WTC11 (cell line): ENCODE measurements around the gene NCAPH2. TPM values are rescaled to one million over a fixed set of nuclear protein-coding genes. Genes with fewer than 3 reads are reported as not detected.

Source experiments
- ATAC-seq: fragments of 200-7000 bp; cut with Tn5 transposase; 2 replicates; pipeline ENCODE4 v1.10.0; 2021; ENCODE audit warnings: mild to moderate bottlenecking, moderate library complexity
- CTCF ChIA-PET: fragments of 300-600 bp; sonication (Branson Sonifier 250); formaldehyde crosslinking; loops from one replicate; lab custom pipeline; 2021; ENCODE audit warnings: antibody characterized with exemption; lab: Charles Lee
- POLR2A ChIA-PET: fragments of 350-600 bp; sonication (Branson Sonifier 250); formaldehyde crosslinking; loops from one replicate; lab custom pipeline; 2021; ENCODE audit warnings: antibody characterized with exemption; lab: Charles Lee
- DNase-seq: peaks from one replicate; pipeline ENCODE4 v3.0.0; 2021; ENCODE audit warnings: low spot score
- H3K27ac Mint-ChIP-seq: 2 replicates; pipeline ENCODE4 v1.8.0; 2021; ENCODE audit warnings: mixed read lengths
- H3K27me3 Mint-ChIP-seq: 2 replicates; pipeline ENCODE4 v1.8.0; 2021; ENCODE audit warnings: low read depth, mild to moderate bottlenecking, moderate library complexity, mixed read lengths
- H3K36me3 Mint-ChIP-seq: 2 replicates; pipeline ENCODE4 v1.8.0; 2021; ENCODE audit warnings: mixed read lengths
- H3K4me1 Mint-ChIP-seq: 2 replicates; pipeline ENCODE4 v1.8.0; 2022; ENCODE audit warnings: mixed read lengths
- H3K4me3 Mint-ChIP-seq: 2 replicates; pipeline ENCODE4 v1.8.0; 2021; ENCODE audit warnings: mild to moderate bottlenecking, moderate library complexity, mixed read lengths
- H3K9me3 Mint-ChIP-seq: 2 replicates; pipeline ENCODE4 v1.8.0; 2021; ENCODE audit warnings: mixed read lengths
- ATF1 ChIP-seq: sonication (generic); formaldehyde crosslinking; IDR thresholded peaks from 2 replicates; pipeline ENCODE4 v1.8.1; 2023; ENCODE audit warnings: mild to moderate bottlenecking, moderate library complexity, missing genetic modification reagents
- CBFB ChIP-seq: sonication (generic); formaldehyde crosslinking; IDR thresholded peaks from 2 replicates; pipeline ENCODE4 v1.8.1; 2022; ENCODE audit warnings: mild to moderate bottlenecking, low read depth, missing genetic modification reagents
- CREB1 ChIP-seq: sonication (generic); formaldehyde crosslinking; IDR thresholded peaks from 2 replicates; pipeline ENCODE4 v1.8.0; 2023; ENCODE audit warnings: mild to moderate bottlenecking, missing genetic modification reagents
- CREM ChIP-seq: sonication (generic); formaldehyde crosslinking; IDR thresholded peaks from 2 replicates; pipeline ENCODE4 v1.8.1; 2022; ENCODE audit warnings: mild to moderate bottlenecking, missing genetic modification reagents, moderate library complexity
- ESRRA ChIP-seq: sonication (generic); formaldehyde crosslinking; IDR thresholded peaks from 2 replicates; pipeline ENCODE4 v1.8.1; 2022; ENCODE audit warnings: mild to moderate bottlenecking, missing genetic modification reagents, borderline replicate concordance
- ETV6 ChIP-seq: sonication (generic); formaldehyde crosslinking; IDR thresholded peaks from 2 replicates; pipeline ENCODE4 v1.8.1; 2022; ENCODE audit warnings: mild to moderate bottlenecking, missing genetic modification reagents
- GABPB1 ChIP-seq: sonication (generic); formaldehyde crosslinking; IDR thresholded peaks from 2 replicates; pipeline ENCODE4 v1.8.1; 2023; ENCODE audit warnings: mild to moderate bottlenecking, missing genetic modification reagents
- GTF2I ChIP-seq: fragments of 250-450 bp; sonication (Bioruptor Pico); conservative IDR thresholded peaks from 2 replicates; pipeline ENCODE4 v1.4.0; 2021; ENCODE audit warnings: mild to moderate bottlenecking
- HMGA2 ChIP-seq: fragments of 250-450 bp; sonication (Bioruptor Pico); IDR thresholded peaks from 2 replicates; pipeline ENCODE4 v1.4.0; 2021; ENCODE audit warnings: mild to moderate bottlenecking, moderate library complexity
- IRF2 ChIP-seq: sonication (generic); formaldehyde crosslinking; IDR thresholded peaks from 2 replicates; pipeline ENCODE4 v1.8.0; 2022; ENCODE audit warnings: low read depth, missing genetic modification reagents, borderline replicate concordance
- JUN ChIP-seq: sonication (generic); formaldehyde crosslinking; IDR thresholded peaks from 2 replicates; pipeline ENCODE4 v1.8.0; 2023; ENCODE audit warnings: mild to moderate bottlenecking, missing genetic modification reagents
- NFATC4 ChIP-seq: fragments of 250-450 bp; sonication (Bioruptor Pico); IDR thresholded peaks from 2 replicates; pipeline ENCODE4 v1.9.0; 2021; ENCODE audit warnings: mild to moderate bottlenecking
- NFYB ChIP-seq: sonication (generic); formaldehyde crosslinking; conservative IDR thresholded peaks from 2 replicates; pipeline ENCODE4 v1.8.0; 2022; ENCODE audit warnings: low read depth, missing genetic modification reagents
- OVOL2 ChIP-seq: fragments of 250-450 bp; sonication (Bioruptor Pico); IDR thresholded peaks from 2 replicates; pipeline ENCODE4 v1.9.0; 2021; ENCODE audit warnings: mild to moderate bottlenecking, borderline replicate concordance
- PRRX2 ChIP-seq: fragments of 250-450 bp; sonication (Bioruptor Pico); IDR thresholded peaks from 2 replicates; pipeline ENCODE4 v1.8.0; 2021; ENCODE audit warnings: mild to moderate bottlenecking
- RORB ChIP-seq: fragments of 250-450 bp; sonication (Bioruptor Pico); IDR thresholded peaks from 2 replicates; pipeline ENCODE4 v1.9.0; 2021; ENCODE audit warnings: mild to moderate bottlenecking
- SMAD3 ChIP-seq: sonication (generic); formaldehyde crosslinking; IDR thresholded peaks from 2 replicates; pipeline ENCODE4 v1.8.0; 2022; ENCODE audit warnings: missing genetic modification reagents, mild to moderate bottlenecking, borderline replicate concordance
- ZNF138 ChIP-seq: sonication (generic); formaldehyde crosslinking; conservative IDR thresholded peaks from 2 replicates; pipeline ENCODE4 v1.8.1; 2022; ENCODE audit warnings: mild to moderate bottlenecking, moderate library complexity, missing genetic modification reagents
- ZNF232 ChIP-seq: sonication (generic); formaldehyde crosslinking; IDR thresholded peaks from 2 replicates; pipeline ENCODE4 v1.8.0; 2022; ENCODE audit warnings: mild to moderate bottlenecking, missing genetic modification reagents
- ZNF317 ChIP-seq: sonication (generic); formaldehyde crosslinking; IDR thresholded peaks from 2 replicates; pipeline ENCODE4 v1.8.1; 2023; ENCODE audit warnings: low read depth, mild to moderate bottlenecking, moderate library complexity, missing genetic modification reagents, borderline replicate concordance
- ZNF396 ChIP-seq: fragments of 250-450 bp; sonication (Bioruptor Pico); IDR thresholded peaks from 2 replicates; pipeline ENCODE4 v1.8.0; 2021; ENCODE audit warnings: mild to moderate bottlenecking, moderate library complexity, borderline replicate concordance
- ZNF423 ChIP-seq: fragments of 250-450 bp; sonication (Bioruptor Pico); IDR thresholded peaks from 2 replicates; pipeline ENCODE4 v2.1.2; 2022; ENCODE audit warnings: mild to moderate bottlenecking, moderate library complexity
- ZNF671 ChIP-seq: fragments of 250-450 bp; sonication (Bioruptor Pico); IDR thresholded peaks from 2 replicates; pipeline ENCODE4 v1.8.0; 2021; ENCODE audit warnings: mild to moderate bottlenecking
- total RNA-seq: library from RNA; stranded (reverse); gene quantifications from 3 replicates; pipeline ENCODE4 v1.2.3, GENCODE V29; 2021
- TF ChIP-seq, protein P1 (sequence below): fragments of 200-600 bp; IDR thresholded peaks from 2 replicates; pipeline ENCODE4 v1.8.0; 2022; ENCODE audit warnings: antibody characterized with exemption
- TF ChIP-seq, protein P2 (sequence below): sonication (generic); formaldehyde crosslinking; IDR thresholded peaks from 2 replicates; pipeline ENCODE4 v1.8.0; 2022; ENCODE audit warnings: mild to moderate bottlenecking, missing genetic modification reagents
- TF ChIP-seq, protein P3 (sequence below): sonication (generic); formaldehyde crosslinking; IDR thresholded peaks from 2 replicates; pipeline ENCODE4 v1.8.1; 2023; ENCODE audit warnings: mild to moderate bottlenecking, moderate library complexity, missing genetic modification reagents
- TF ChIP-seq, protein P4 (sequence below): sonication (generic); formaldehyde crosslinking; IDR thresholded peaks from 2 replicates; pipeline ENCODE4 v1.8.1; 2022; ENCODE audit warnings: mild to moderate bottlenecking, moderate library complexity, missing genetic modification reagents

The NCAPH2 gene
- total RNA-seq, 1 experiment from 2014 or later = 78.4 TPM

DNA sequence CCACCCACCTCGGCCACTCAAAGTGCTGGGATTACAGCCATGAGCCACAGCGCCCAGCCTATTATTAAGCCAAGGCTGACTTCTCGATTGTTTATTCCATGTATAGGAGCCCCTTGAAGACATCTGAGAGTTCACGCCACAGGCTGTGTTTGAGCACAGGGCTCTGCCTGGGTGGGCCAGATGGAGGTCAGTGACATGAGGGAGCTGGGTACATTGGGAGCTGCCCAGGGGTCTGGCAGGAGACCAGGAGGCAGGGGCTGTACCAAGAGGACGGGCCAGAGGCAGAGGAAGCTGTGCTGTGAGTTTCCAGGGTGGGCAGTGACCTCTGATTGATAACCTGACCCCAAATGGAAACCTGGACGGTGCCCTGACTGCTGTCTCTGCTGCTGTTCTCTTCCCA, 5.9 kb upstream of the NCAPH2 start:
- peaks cover 6% of the 10 kb centered on the region for H3K4me1 Mint-ChIP-seq
- TF ChIP-seq ZNF317 (no peak), IRF2 (no peak), OVOL2 (CRISPR knock-in tag) (no peak), ZNF138 (CRISPR knock-in tag) (no peak), CBFB (CRISPR knock-in tag) (no peak), ZNF232 (CRISPR knock-in tag) (no peak)
- TF ChIP-seq, all 79 proteins: peak for 0
- CTCF ChIA-PET = interaction anchor here (1.0 kb wide), 1 partner anchor 23 kb away, joined by 3 read pairs; the partner anchor contains the start of gene SCO2
- DNase-seq (no peak), ATAC-seq (no peak)
- no peaks in the 10 kb centered on the region for H3K9me3 Mint-ChIP-seq
- POLR2A ChIA-PET = no interaction called here
- H3K36me3 Mint-ChIP-seq = no peaks in the 10 kb centered on the region
- H3K27ac Mint-ChIP-seq = no peak overlapping the region
- H3K4me3 Mint-ChIP-seq = no peak overlapping the region
- H3K27me3 Mint-ChIP-seq = no peaks in the 10 kb centered on the region

DNA sequence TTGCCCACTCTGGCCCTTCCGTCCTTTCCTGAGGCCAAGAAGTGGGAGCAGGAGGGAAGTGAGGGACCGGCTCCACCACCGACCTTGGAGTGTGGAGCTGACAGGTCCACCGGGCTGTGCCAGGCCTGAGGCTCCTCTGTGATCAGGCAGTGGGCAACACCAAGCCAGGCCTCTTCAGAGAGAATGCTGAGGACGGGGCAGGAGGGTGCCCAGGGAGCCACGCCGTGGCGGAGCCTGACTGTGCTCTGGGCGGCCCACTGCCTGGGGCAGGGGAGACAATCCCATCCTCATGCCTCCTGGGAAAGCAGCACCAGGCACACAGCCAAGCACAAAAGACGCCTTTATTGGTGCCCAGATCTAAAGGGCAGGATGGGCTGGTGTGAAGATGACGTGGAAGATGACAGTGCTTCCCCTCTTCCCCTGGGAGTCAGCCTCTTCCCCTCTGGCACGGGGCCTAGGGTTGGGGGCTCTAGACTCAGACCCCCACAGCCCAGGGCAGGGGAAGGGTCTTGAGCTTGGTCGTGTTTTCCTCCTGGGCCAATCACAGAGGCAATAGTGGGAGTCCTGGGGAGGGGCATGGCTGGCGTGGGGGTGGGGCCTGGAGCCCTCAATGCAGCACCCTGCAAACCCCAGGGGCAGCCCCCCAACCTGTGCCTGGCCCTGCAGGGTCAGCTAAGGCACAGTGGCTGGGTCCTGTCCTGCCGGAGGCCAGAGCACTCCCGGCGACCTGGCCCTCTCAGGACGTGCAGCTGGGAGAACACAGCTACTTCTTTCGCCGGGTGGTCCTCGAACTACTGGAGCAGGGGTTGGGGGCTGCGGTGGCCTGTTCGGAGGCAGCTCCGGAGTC, 5.2 kb upstream of the NCAPH2 start:
- Mint-ChIP-seq H3K9me3 (no peaks in the 10 kb centered on the region), H3K36me3 (no peaks in the 10 kb centered on the region), H3K4me3 (no peak overlapping the region)
- no peak for ATAC-seq
- TF ChIP-seq NFYB (CRISPR knock-in tag) (no peak), HMGA2 (CRISPR knock-in tag) (no peak), ZNF423 (CRISPR knock-in tag) (no peak)
- TF ChIP-seq, protein P1, sequence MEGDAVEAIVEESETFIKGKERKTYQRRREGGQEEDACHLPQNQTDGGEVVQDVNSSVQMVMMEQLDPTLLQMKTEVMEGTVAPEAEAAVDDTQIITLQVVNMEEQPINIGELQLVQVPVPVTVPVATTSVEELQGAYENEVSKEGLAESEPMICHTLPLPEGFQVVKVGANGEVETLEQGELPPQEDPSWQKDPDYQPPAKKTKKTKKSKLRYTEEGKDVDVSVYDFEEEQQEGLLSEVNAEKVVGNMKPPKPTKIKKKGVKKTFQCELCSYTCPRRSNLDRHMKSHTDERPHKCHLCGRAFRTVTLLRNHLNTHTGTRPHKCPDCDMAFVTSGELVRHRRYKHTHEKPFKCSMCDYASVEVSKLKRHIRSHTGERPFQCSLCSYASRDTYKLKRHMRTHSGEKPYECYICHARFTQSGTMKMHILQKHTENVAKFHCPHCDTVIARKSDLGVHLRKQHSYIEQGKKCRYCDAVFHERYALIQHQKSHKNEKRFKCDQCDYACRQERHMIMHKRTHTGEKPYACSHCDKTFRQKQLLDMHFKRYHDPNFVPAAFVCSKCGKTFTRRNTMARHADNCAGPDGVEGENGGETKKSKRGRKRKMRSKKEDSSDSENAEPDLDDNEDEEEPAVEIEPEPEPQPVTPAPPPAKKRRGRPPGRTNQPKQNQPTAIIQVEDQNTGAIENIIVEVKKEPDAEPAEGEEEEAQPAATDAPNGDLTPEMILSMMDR = no peak
- TF ChIP-seq, all 79 proteins: peak for 0
- no peak for DNase-seq
- ChIA-PET CTCF (interaction anchor here (0.6 to 1.2 kb wide), 8 partner anchors 12 to 236 kb away, joined by 3 to 9 read pairs (median 3); partner anchors contain the start of gene SCO2), POLR2A (no interaction called here)
- H3K27me3 Mint-ChIP-seq = no peaks in the 10 kb centered on the region
- no peak overlapping the region for H3K27ac Mint-ChIP-seq
- peaks cover 6% of the 10 kb centered on the region for H3K4me1 Mint-ChIP-seq

DNA sequence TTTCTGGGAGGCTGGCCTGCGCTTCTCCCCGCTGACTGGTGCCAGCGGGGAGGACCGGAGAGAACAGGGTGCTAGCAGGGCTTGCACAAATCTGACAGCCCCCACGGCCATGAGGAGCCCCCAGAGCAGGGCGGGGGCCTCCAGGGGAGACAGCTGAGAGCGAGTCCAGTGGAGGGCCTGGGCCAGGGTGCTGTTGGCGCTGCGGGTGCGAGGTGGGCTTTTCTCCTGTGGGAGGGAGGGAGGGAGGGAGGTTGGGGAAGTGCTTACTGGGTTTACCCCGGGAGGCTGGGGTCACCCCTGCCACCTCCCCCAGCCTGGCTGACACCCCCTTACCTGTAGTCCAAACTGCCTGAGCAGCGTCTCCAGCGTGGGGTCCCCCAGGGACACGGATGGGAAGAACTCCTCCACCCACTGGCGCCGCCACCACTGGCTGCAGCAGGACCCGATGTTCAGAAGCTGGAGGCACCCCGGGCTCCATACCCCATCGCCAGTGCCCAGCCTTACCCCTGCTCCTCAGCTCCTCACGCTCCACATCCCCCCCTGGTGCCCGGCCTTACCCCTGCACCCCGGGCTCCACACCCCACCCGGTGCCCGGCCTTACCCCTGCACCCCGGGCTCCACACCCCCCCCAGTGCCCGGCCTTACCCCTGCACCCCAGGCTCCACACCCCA, 4.4 kb upstream of the NCAPH2 start:
- no peaks in the 10 kb centered on the region for H3K36me3 Mint-ChIP-seq
- no peaks in the 10 kb centered on the region for H3K9me3 Mint-ChIP-seq
- no peak for DNase-seq
- H3K27ac Mint-ChIP-seq = no peak overlapping the region
- H3K4me3 Mint-ChIP-seq = no peak overlapping the region
- POLR2A ChIA-PET = interaction anchor here (0.5 kb wide), 1 partner anchor 22 kb away, joined by 3 read pairs; no protein-coding TSS in a partner anchor
- H3K27me3 Mint-ChIP-seq = no peaks in the 10 kb centered on the region
- CTCF ChIA-PET = interaction anchor here (0.6 to 1.2 kb wide), 11 partner anchors 13 to 236 kb away, joined by 3 to 9 read pairs (median 3); partner anchors contain the start of gene SCO2
- ATAC-seq = no peak
- peaks cover 2% of the 10 kb centered on the region for H3K4me1 Mint-ChIP-seq
- TF ChIP-seq NFYB (CRISPR knock-in tag) = no peak
- TF ChIP-seq ZNF396 (CRISPR knock-in tag) = no peak
- no peak for TF ChIP-seq ESRRA (CRISPR knock-in tag)
- TF ChIP-seq, protein P2, sequence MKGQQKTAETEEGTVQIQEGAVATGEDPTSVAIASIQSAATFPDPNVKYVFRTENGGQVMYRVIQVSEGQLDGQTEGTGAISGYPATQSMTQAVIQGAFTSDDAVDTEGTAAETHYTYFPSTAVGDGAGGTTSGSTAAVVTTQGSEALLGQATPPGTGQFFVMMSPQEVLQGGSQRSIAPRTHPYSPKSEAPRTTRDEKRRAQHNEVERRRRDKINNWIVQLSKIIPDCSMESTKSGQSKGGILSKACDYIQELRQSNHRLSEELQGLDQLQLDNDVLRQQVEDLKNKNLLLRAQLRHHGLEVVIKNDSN (CRISPR knock-in tag) = no peak
- TF ChIP-seq NFATC4 = no peak
- no peak for TF ChIP-seq JUN (CRISPR knock-in tag)
- no peak for TF ChIP-seq ATF1 (CRISPR knock-in tag)
- no peak for TF ChIP-seq CREB1
- no peak for TF ChIP-seq CREM
- no peak for TF ChIP-seq ZNF671 (CRISPR knock-in tag)
- no peak for TF ChIP-seq ETV6 (CRISPR knock-in tag)
- TF ChIP-seq, protein P3, sequence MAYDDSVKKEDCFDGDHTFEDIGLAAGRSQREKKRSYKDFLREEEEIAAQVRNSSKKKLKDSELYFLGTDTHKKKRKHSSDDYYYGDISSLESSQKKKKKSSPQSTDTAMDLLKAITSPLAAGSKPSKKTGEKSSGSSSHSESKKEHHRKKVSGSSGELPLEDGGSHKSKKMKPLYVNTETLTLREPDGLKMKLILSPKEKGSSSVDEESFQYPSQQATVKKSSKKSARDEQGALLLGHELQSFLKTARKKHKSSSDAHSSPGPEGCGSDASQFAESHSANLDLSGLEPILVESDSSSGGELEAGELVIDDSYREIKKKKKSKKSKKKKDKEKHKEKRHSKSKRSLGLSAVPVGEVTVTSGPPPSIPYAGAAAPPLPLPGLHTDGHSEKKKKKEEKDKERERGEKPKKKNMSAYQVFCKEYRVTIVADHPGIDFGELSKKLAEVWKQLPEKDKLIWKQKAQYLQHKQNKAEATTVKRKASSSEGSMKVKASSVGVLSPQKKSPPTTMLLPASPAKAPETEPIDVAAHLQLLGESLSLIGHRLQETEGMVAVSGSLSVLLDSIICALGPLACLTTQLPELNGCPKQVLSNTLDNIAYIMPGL (CRISPR knock-in tag) = no peak
- TF ChIP-seq GABPB1 (CRISPR knock-in tag) = no peak
- TF ChIP-seq GTF2I (CRISPR knock-in tag) = no peak
- no peak for TF ChIP-seq RORB (CRISPR knock-in tag)
- TF ChIP-seq PRRX2 = no peak
- no peak for TF ChIP-seq SMAD3 (CRISPR knock-in tag)
- TF ChIP-seq, protein P4, sequence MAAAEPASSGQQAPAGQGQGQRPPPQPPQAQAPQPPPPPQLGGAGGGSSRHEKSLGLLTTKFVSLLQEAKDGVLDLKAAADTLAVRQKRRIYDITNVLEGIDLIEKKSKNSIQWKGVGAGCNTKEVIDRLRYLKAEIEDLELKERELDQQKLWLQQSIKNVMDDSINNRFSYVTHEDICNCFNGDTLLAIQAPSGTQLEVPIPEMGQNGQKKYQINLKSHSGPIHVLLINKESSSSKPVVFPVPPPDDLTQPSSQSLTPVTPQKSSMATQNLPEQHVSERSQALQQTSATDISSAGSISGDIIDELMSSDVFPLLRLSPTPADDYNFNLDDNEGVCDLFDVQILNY (CRISPR knock-in tag) = no peak
